Measurements from ENCODE around the gene CALD1.

Gene CALD1

GRCh38 chr7:134857958-134858357 lies 78.5 kb downstream of the CALD1 start:
- no peak overlapping the region for H3K4me2 ChIP-seq (ENCODE audit: low read depth, low read length, poor library complexity, severe bottlenecking)
- no peaks in the 10 kb centered on the region for H3K79me2 ChIP-seq (ENCODE audit: insufficient read depth, low read length)
- H3K4me1 ChIP-seq (ENCODE audit: insufficient read depth, low read length, poor library complexity, severe bottlenecking) = no peaks in the 10 kb centered on the region
- 0 out of 2 replicates have a peak, but pooled peaks cover 4% of the 10 kb centered on the region for H3K9me3 ChIP-seq (ENCODE audit: insufficient read depth, low read depth, low read length)
- no peaks in the 10 kb centered on the region for H3F3A ChIP-seq (ENCODE audit: low read depth)
- H3K36me3 ChIP-seq (ENCODE audit: insufficient read depth, low read length) = no peaks in the 10 kb centered on the region
- no peak overlapping the region for H2AFZ ChIP-seq (ENCODE audit: low read length)
- no peak overlapping the region for H3K9ac ChIP-seq (ENCODE audit: low read depth, low read length, poor library complexity, severe bottlenecking)
- no peaks in the 10 kb centered on the region for H3K27me3 ChIP-seq (ENCODE audit: insufficient read depth, low read length, poor library complexity, severe bottlenecking)
- H3K9me2 ChIP-seq (replicated peaks; ENCODE audit: low read depth, low read length) = no peaks in the 10 kb centered on the region
- TF ChIP-seq CTCF (conservative IDR thresholded peaks at IDR 0.05; ENCODE audit: low read length) = no peak
- no peak for TF ChIP-seq EZH2phosphoT487 (IDR thresholded peaks at IDR 0.05; ENCODE audit: borderline replicate concordance)
- H3K4me3 ChIP-seq (ENCODE audit: low read length, poor library complexity, severe bottlenecking) = no peak overlapping the region
- no peaks in the 10 kb centered on the region for H4K20me1 ChIP-seq (ENCODE audit: insufficient read depth, low read length, poor library complexity, severe bottlenecking)

- H3K4me3 ChIP-seq (ENCODE audit: low read length, poor library complexity, severe bottlenecking) = no peak overlapping the region
- no peak overlapping the region for H3K9ac ChIP-seq (ENCODE audit: low read depth, low read length, poor library complexity, severe bottlenecking)
- no peaks in the 10 kb centered on the region for H3F3A ChIP-seq (ENCODE audit: low read depth)
- no peaks in the 10 kb centered on the region for H3K36me3 ChIP-seq (ENCODE audit: insufficient read depth, low read length)
- H3K9me3 ChIP-seq (ENCODE audit: insufficient read depth, low read depth, low read length) = 0 out of 2 replicates have a peak, but pooled peaks cover 4% of the 10 kb centered on the region
- H3K4me2 ChIP-seq (ENCODE audit: low read depth, low read length, poor library complexity, severe bottlenecking) = no peak overlapping the region
- H3K4me1 ChIP-seq (ENCODE audit: insufficient read depth, low read length, poor library complexity, severe bottlenecking) = no peaks in the 10 kb centered on the region
- no peaks in the 10 kb centered on the region for H3K79me2 ChIP-seq (ENCODE audit: insufficient read depth, low read length)
- no peaks in the 10 kb centered on the region for H4K20me1 ChIP-seq (ENCODE audit: insufficient read depth, low read length, poor library complexity, severe bottlenecking)
- no peaks in the 10 kb centered on the region for H3K9me2 ChIP-seq (replicated peaks; ENCODE audit: low read depth, low read length)
- TF ChIP-seq CTCF (conservative IDR thresholded peaks at IDR 0.05; ENCODE audit: low read length) (no peak), EZH2phosphoT487 (IDR thresholded peaks at IDR 0.05; ENCODE audit: borderline replicate concordance) (no peak)
- H2AFZ ChIP-seq (ENCODE audit: low read length) = no peak overlapping the region
- H3K27me3 ChIP-seq (ENCODE audit: insufficient read depth, low read length, poor library complexity, severe bottlenecking) = no peaks in the 10 kb centered on the region
These were observed 80.3 kb downstream of the CALD1 start for GRCh38 chr7:134859783-134860182.

- Histone ChIP-seq H3K36me3 (ENCODE audit: insufficient read depth, low read length) (no peaks in the 10 kb centered on the region), H4K20me1 (ENCODE audit: insufficient read depth, low read length, poor library complexity, severe bottlenecking) (no peaks in the 10 kb centered on the region), H3K9me2 (replicated peaks; ENCODE audit: low read depth, low read length) (no peaks in the 10 kb centered on the region), H3K79me2 (ENCODE audit: insufficient read depth, low read length) (no peaks in the 10 kb centered on the region), H3K27me3 (ENCODE audit: insufficient read depth, low read length, poor library complexity, severe bottlenecking) (no peaks in the 10 kb centered on the region), H3K4me2 (ENCODE audit: low read depth, low read length, poor library complexity, severe bottlenecking) (peak overlapping the region; percentile 6), H3K4me1 (ENCODE audit: insufficient read depth, low read length, poor library complexity, severe bottlenecking) (no peaks in the 10 kb centered on the region), H3K9me3 (ENCODE audit: insufficient read depth, low read depth, low read length) (no peaks in the 10 kb centered on the region), H3K9ac (ENCODE audit: low read depth, low read length, poor library complexity, severe bottlenecking) (no peak overlapping the region), H3K4me3 (ENCODE audit: low read length, poor library complexity, severe bottlenecking) (no peak overlapping the region), H3F3A (ENCODE audit: low read depth) (no peaks in the 10 kb centered on the region), H2AFZ (ENCODE audit: low read length) (peak overlapping the region; percentile 19; the same call in 1 of the 2 replicates)
- TF ChIP-seq EZH2phosphoT487 (IDR thresholded peaks at IDR 0.05; ENCODE audit: borderline replicate concordance) = no peak
- no peak for TF ChIP-seq CTCF (conservative IDR thresholded peaks at IDR 0.05; ENCODE audit: low read length)
These were observed 85.8 kb downstream of the CALD1 start for GRCh38 chr7:134865001-134865845.

Measured in Loucy (cell line).